Liver (tissue), 9 donors: Measurements from ENCODE around the gene PPP2R5C. TPM values are rescaled to one million over a fixed set of nuclear protein-coding genes. Genes with fewer than 3 reads are reported as not detected.

Experiments used
- DNase-seq: peaks from one replicate; pipeline ENCODE4 v3.0.0-alpha.2; 2017; ENCODE audit warnings: low spot score
- H3K27ac ChIP-seq, 2 donors: one replicate each; pipeline ENCODE4 v1.7.0; 2013; ENCODE audit warnings: inconsistent platforms in 2 of 2, low read length in 2 of 2, control low read depth in 1 of 2, low read depth in 1 of 2, mild to moderate bottlenecking in 1 of 2
- H3K27me3 ChIP-seq, 4 donors: one replicate each; pipeline versions ENCODE4 v1.6.1 to v1.7.0; 2013; ENCODE audit warnings: low read length in 3 of 4, inconsistent platforms in 1 of 4, mild to moderate bottlenecking in 1 of 4, moderate library complexity in 1 of 4; ENCODE audit not compliant: control insufficient read depth in 4 of 4, insufficient read depth in 4 of 4
- H3K36me3 ChIP-seq, 4 donors: one replicate each; pipeline versions ENCODE4 v1.6.1 to v1.7.0; 2013; ENCODE audit warnings: low read length in 3 of 4, mild to moderate bottlenecking in 3 of 4, low read depth in 1 of 4, moderate library complexity in 1 of 4; ENCODE audit not compliant: control insufficient read depth in 4 of 4, insufficient read depth in 3 of 4
- H3K4me1 ChIP-seq, 4 donors: one replicate each; pipeline versions ENCODE4 v1.6.1 to v1.7.0; 2013; ENCODE audit warnings: low read length in 3 of 4, mild to moderate bottlenecking in 3 of 4, moderate library complexity in 1 of 4; ENCODE audit not compliant: control insufficient read depth in 4 of 4, insufficient read depth in 4 of 4
- H3K4me3 ChIP-seq, 3 donors: one replicate each; pipeline versions ENCODE4 v1.6.1 to v1.7.0; 2013; ENCODE audit warnings: low read length in 3 of 3, control low read depth in 1 of 3, low read depth in 1 of 3, mild to moderate bottlenecking in 1 of 3
- H3K9ac ChIP-seq, 2 donors: one replicate each; pipeline ENCODE4 v1.7.0; 2013; ENCODE audit warnings: low read length in 2 of 2, mild to moderate bottlenecking in 2 of 2, moderate library complexity in 2 of 2, control low read depth in 1 of 2, low read depth in 1 of 2
- H3K9me3 ChIP-seq, 4 donors: one replicate each; pipeline versions ENCODE4 v1.6.1 to v1.7.0; 2013; ENCODE audit warnings: low read length in 3 of 4; ENCODE audit not compliant: control insufficient read depth in 4 of 4
- EGR1 ChIP-seq, 2 donors: IDR thresholded peaks; 2 replicates each; pipeline ENCODE4 v1.6.1; 2016 to 2018; ENCODE audit warnings: antibody characterized with exemption in 2 of 2, low read depth in 2 of 2
- FOXA1 ChIP-seq: IDR thresholded peaks from 2 replicates; pipeline ENCODE4 v1.6.1; 2016; ENCODE audit warnings: antibody characterized with exemption
- FOXA2 ChIP-seq: IDR thresholded peaks from 2 replicates; pipeline ENCODE4 v1.6.1; 2016; ENCODE audit warnings: antibody characterized with exemption
- GABPA ChIP-seq, 2 donors: IDR thresholded peaks in 1 of 2; conservative IDR thresholded peaks in 1 of 2; 2 replicates each; pipeline ENCODE4 v1.6.1; 2016; ENCODE audit warnings: antibody characterized with exemption in 2 of 2, mild to moderate bottlenecking in 1 of 2, moderate library complexity in 1 of 2
- HNF4A ChIP-seq, 2 donors: conservative IDR thresholded peaks; 2 replicates each; pipeline ENCODE4 v1.6.1; 2016; ENCODE audit warnings: antibody characterized with exemption in 2 of 2, mild to moderate bottlenecking in 2 of 2
- HNF4G ChIP-seq: IDR thresholded peaks from 2 replicates; pipeline ENCODE4 v1.6.1; 2016; ENCODE audit warnings: antibody characterized with exemption
- JUND ChIP-seq, 2 donors: IDR thresholded peaks; 2 replicates each; pipeline ENCODE4 v1.6.1; 2016; ENCODE audit warnings: antibody characterized with exemption in 2 of 2
- NR2F2 ChIP-seq: IDR thresholded peaks from 2 replicates; pipeline ENCODE4 v1.6.1; 2016; ENCODE audit warnings: antibody characterized with exemption
- RAD21 ChIP-seq, 2 donors: IDR thresholded peaks; 2 replicates each; pipeline ENCODE4 v1.6.1; 2016; ENCODE audit warnings: antibody characterized with exemption in 2 of 2, mild to moderate bottlenecking in 2 of 2
- RXRA ChIP-seq, 2 donors: IDR thresholded peaks; 2 replicates each; pipeline ENCODE4 v1.6.1; 2017 to 2018; ENCODE audit warnings: antibody characterized with exemption in 2 of 2, mild to moderate bottlenecking in 1 of 2
- SP1 ChIP-seq: IDR thresholded peaks from 2 replicates; pipeline ENCODE4 v1.6.1; 2018; ENCODE audit warnings: antibody characterized with exemption, mild to moderate bottlenecking
- TAF1 ChIP-seq: conservative IDR thresholded peaks from 2 replicates; pipeline ENCODE4 v1.6.1; 2016; ENCODE audit warnings: antibody characterized with exemption, mild to moderate bottlenecking
- YY1 ChIP-seq: IDR thresholded peaks from 2 replicates; pipeline ENCODE4 v1.6.1; 2016; ENCODE audit warnings: antibody characterized with exemption, mild to moderate bottlenecking
- WGBS: extraction: QIAGEN DNeasy Blood & Tissue Kit; methylation state at CpG from one replicate; pipeline ENCODE4 v1.1.7; 2013; 5-methylcytosine and 5-hydroxymethylcytosine counted together
- polyA plus RNA-seq, 2 donors: library from polyadenylated mRNA; stranded (reverse) in 1 of 2; unstranded in 1 of 2; fragments of 200-250 nt in 1 of 2; fragments of >200 nt in 1 of 2; fragmentation: Nextera tagmentation in 1 of 2; extraction: Ambion mirVana in 1 of 2; gene quantifications; one replicate each; pipeline versions ENCODE4 v1.2.1 to v1.2.3, GENCODE V29; 2013 to 2015
- total RNA-seq, 2 donors: library from RNA; depleted of rRNA; stranded (reverse); fragments of >200 nt; gene quantifications; one replicate each; pipeline ENCODE4 v1.2.3, GENCODE V29; 2014
- TF ChIP-seq, protein P1 (sequence below): IDR thresholded peaks from 2 replicates; pipeline ENCODE4 v1.6.1; 2016; ENCODE audit warnings: antibody characterized with exemption
- TF ChIP-seq, protein P2 (sequence below): IDR thresholded peaks from 2 replicates; pipeline ENCODE4 v1.6.1; 2016; ENCODE audit warnings: antibody characterized with exemption
- TF ChIP-seq, protein P3 (sequence below): IDR thresholded peaks from 2 replicates; pipeline ENCODE4 v1.6.1; 2016; ENCODE audit warnings: antibody characterized with exemption, mild to moderate bottlenecking
- TF ChIP-seq, protein P4 (sequence below): fragments of 150-350 bp; IDR thresholded peaks from 2 replicates; pipeline ENCODE4 v1.5.1; 2017; ENCODE audit warnings: improper control_type of control experiment, low read depth, low read length; ENCODE audit not compliant: missing input control
- donor health status: healthy.
- donor health status: healthy.
- donor health status: healthy.
- donor health status: healthy.
- donor health status: healthy.

PPP2R5C gene
- total and polyA plus RNA-seq, 4 donors: 33.5 to 52.3 (median 43.9) TPM

DNA sequence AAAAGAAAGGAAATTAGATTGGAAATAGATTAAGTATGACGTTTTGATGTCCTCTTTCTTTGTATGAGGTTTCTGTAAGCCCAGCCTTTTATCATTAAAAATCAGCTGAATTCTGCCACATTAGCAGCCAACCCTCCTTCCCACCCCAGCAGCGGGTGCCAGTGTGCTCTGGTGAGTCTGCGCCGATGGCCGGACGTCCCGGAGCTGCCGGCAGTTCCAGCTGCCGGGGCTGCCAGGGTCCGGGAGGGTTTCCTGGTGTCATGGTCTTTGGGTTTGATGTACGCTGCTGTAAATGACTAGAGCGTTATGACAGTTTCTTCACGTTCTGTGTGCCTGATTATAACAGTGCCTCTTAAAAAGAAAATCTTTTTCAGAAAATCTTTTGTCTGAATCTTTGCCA is 151.3 kb downstream of the PPP2R5C start:
- Histone ChIP-seq H3K4me3 (no peak overlapping the region), H3K9me3 (no peaks in the 10 kb centered on the region), H3K4me1 (no peaks in the 10 kb centered on the region), H3K27me3 (no peaks in the 10 kb centered on the region), H3K27ac (no peak overlapping the region), H3K36me3 (peaks cover 8 to 55% (median 34%) of the 10 kb centered on the region in 4 donors), H3K9ac (no peak overlapping the region)
- no peak for DNase-seq
- WGBS: 91% methylated on average over 13 of the region's 13 CpGs
- TF ChIP-seq, protein P1, sequence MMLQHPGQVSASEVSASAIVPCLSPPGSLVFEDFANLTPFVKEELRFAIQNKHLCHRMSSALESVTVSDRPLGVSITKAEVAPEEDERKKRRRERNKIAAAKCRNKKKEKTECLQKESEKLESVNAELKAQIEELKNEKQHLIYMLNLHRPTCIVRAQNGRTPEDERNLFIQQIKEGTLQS: no peak
- TF ChIP-seq SP1: no peak
- no peak for TF ChIP-seq RAD21 (IDR thresholded peaks at IDR 0.05)
- no peak for TF ChIP-seq YY1
- no peak for TF ChIP-seq TAF1
- TF ChIP-seq FOXA2: no peak
- no peak for TF ChIP-seq HNF4A (conservative IDR thresholded peaks at IDR 0.05)
- TF ChIP-seq JUND (IDR thresholded peaks at IDR 0.05): no peak
- TF ChIP-seq, protein P2, sequence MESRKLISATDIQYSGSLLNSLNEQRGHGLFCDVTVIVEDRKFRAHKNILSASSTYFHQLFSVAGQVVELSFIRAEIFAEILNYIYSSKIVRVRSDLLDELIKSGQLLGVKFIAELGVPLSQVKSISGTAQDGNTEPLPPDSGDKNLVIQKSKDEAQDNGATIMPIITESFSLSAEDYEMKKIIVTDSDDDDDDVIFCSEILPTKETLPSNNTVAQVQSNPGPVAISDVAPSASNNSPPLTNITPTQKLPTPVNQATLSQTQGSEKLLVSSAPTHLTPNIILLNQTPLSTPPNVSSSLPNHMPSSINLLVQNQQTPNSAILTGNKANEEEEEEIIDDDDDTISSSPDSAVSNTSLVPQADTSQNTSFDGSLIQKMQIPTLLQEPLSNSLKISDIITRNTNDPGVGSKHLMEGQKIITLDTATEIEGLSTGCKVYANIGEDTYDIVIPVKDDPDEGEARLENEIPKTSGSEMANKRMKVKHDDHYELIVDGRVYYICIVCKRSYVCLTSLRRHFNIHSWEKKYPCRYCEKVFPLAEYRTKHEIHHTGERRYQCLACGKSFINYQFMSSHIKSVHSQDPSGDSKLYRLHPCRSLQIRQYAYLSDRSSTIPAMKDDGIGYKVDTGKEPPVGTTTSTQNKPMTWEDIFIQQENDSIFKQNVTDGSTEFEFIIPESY: no peak
- TF ChIP-seq EGR1 (IDR thresholded peaks at IDR 0.05; ENCODE audit: low read depth in 2 of 2): no peak
- no peak for TF ChIP-seq RXRA (IDR thresholded peaks at IDR 0.05)
- TF ChIP-seq NR2F2: no peak
- TF ChIP-seq, protein P3, sequence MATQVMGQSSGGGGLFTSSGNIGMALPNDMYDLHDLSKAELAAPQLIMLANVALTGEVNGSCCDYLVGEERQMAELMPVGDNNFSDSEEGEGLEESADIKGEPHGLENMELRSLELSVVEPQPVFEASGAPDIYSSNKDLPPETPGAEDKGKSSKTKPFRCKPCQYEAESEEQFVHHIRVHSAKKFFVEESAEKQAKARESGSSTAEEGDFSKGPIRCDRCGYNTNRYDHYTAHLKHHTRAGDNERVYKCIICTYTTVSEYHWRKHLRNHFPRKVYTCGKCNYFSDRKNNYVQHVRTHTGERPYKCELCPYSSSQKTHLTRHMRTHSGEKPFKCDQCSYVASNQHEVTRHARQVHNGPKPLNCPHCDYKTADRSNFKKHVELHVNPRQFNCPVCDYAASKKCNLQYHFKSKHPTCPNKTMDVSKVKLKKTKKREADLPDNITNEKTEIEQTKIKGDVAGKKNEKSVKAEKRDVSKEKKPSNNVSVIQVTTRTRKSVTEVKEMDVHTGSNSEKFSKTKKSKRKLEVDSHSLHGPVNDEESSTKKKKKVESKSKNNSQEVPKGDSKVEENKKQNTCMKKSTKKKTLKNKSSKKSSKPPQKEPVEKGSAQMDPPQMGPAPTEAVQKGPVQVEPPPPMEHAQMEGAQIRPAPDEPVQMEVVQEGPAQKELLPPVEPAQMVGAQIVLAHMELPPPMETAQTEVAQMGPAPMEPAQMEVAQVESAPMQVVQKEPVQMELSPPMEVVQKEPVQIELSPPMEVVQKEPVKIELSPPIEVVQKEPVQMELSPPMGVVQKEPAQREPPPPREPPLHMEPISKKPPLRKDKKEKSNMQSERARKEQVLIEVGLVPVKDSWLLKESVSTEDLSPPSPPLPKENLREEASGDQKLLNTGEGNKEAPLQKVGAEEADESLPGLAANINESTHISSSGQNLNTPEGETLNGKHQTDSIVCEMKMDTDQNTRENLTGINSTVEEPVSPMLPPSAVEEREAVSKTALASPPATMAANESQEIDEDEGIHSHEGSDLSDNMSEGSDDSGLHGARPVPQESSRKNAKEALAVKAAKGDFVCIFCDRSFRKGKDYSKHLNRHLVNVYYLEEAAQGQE: no peak
- TF ChIP-seq, protein P4, sequence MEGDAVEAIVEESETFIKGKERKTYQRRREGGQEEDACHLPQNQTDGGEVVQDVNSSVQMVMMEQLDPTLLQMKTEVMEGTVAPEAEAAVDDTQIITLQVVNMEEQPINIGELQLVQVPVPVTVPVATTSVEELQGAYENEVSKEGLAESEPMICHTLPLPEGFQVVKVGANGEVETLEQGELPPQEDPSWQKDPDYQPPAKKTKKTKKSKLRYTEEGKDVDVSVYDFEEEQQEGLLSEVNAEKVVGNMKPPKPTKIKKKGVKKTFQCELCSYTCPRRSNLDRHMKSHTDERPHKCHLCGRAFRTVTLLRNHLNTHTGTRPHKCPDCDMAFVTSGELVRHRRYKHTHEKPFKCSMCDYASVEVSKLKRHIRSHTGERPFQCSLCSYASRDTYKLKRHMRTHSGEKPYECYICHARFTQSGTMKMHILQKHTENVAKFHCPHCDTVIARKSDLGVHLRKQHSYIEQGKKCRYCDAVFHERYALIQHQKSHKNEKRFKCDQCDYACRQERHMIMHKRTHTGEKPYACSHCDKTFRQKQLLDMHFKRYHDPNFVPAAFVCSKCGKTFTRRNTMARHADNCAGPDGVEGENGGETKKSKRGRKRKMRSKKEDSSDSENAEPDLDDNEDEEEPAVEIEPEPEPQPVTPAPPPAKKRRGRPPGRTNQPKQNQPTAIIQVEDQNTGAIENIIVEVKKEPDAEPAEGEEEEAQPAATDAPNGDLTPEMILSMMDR: no peak
- TF ChIP-seq HNF4G: no peak
- no peak for TF ChIP-seq GABPA (IDR thresholded peaks at IDR 0.05 in 1 of 2, conservative IDR thresholded peaks at IDR 0.05 in 1 of 2)

DNA sequence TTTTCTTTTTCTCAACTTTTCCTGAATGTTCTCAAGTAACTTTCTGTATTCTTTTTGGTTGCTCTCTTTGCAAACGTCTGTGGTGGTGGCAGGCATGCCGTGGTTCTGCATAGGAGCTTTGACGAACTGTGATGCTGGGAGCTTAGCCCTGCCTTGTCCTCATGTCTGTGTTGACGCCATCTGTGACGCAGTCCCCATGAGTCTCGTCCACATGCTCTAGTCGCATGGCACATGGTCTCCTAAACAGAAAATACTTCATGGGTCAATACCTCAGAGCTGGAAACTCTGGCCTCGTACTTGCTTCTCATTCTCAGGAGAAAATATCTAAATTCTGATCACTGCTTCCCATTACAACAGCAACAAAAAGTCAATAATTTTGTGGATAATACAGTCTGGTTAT is 152.6 kb downstream of the PPP2R5C start:
- Histone ChIP-seq H3K4me1 (no peaks in the 10 kb centered on the region), H3K27ac (no peak overlapping the region), H3K9me3 (no peaks in the 10 kb centered on the region), H3K27me3 (no peaks in the 10 kb centered on the region), H3K4me3 (no peak overlapping the region), H3K36me3 (peaks cover 6 to 47% (median 26%) of the 10 kb centered on the region in 4 donors), H3K9ac (no peak overlapping the region)
- 95% methylated on average over 8 of the region's 8 CpGs for WGBS
- TF ChIP-seq JUND (IDR thresholded peaks at IDR 0.05) (no peak), HNF4G (no peak), FOXA1 (no peak), SP1 (no peak)
- DNase-seq: no peak
